HG03354 (cell line): ENCODE measurements around the gene NHEJ1.

Experiments
- ATAC-seq: cut with Tn5 transposase; IDR thresholded peaks from one replicate; pipeline ENCODE4 v1.9.1; 2021; ENCODE audit warnings: mild to moderate bottlenecking; ENCODE audit not compliant: unreplicated experiment, poor library complexity, severe bottlenecking

Gene NHEJ1

GRCh38 chr2:219041252-219041651 lies 119.4 kb downstream of the NHEJ1 start, which contains the start of gene CFAP65:
Gene CFAP65, minus strand, starts transcription at chr2:219041516. Its CDS starts 2,468 bp downstream, at chr2:219039048.
- no peak for ATAC-seq

- ATAC-seq: no peak
Measured at GRCh38 chr2:219038600-219038999, 122.0 kb downstream of the NHEJ1 start.

- ATAC-seq: no peak
Measured at GRCh38 chr2:219037783-219038499, 122.7 kb downstream of the NHEJ1 start.

- no peak for ATAC-seq
Measured at GRCh38 chr2:219035942-219036341, 124.7 kb downstream of the NHEJ1 start.

GRCh38 chr2:219034823-219035222 lies 125.8 kb downstream of the NHEJ1 start:
- ATAC-seq: no peak

GRCh38 chr2:219032051-219032745 lies 128.4 kb downstream of the NHEJ1 start:
- no peak for ATAC-seq

GRCh38 chr2:219031005-219031738 lies 129.4 kb downstream of the NHEJ1 start:
- ATAC-seq: no peak

- ATAC-seq: no peak
Measured at GRCh38 chr2:219030177-219030940, 130.3 kb downstream of the NHEJ1 start.

GRCh38 chr2:219029829-219030165 lies 130.8 kb downstream of the NHEJ1 start:
- peak; percentile 84 for ATAC-seq

GRCh38 chr2:219028996-219029828 lies 131.4 kb downstream of the NHEJ1 start:
- peak; percentile 22 for ATAC-seq

GRCh38 chr2:219028141-219028540 lies 132.5 kb downstream of the NHEJ1 start:
- no peak for ATAC-seq

GRCh38 chr2:219027511-219028055 lies 133.0 kb downstream of the NHEJ1 start:
- ATAC-seq: no peak

GRCh38 chr2:219026946-219027345 lies 133.7 kb downstream of the NHEJ1 start:
- ATAC-seq: no peak

GRCh38 chr2:219025637-219026585 lies 134.7 kb downstream of the NHEJ1 start:
- no peak for ATAC-seq
